ENCODE measurements around the gene TMEM127.

- TF ChIP-seq POLR2A (IDR thresholded peaks at IDR 0.05; ENCODE audit: low read length) (no peak), GATA1 (IDR thresholded peaks at IDR 0.05; ENCODE audit: low read depth, low read length) (no peak)
Measured at GRCh38 chr2:96218508-96219131, 47.2 kb downstream of the TMEM127 start.

Measured in erythroblast (primary cell).